ENCODE data around the gene ISG20.

Gene ISG20

GRCh38 chr15:88695101-88695500 lies 56.3 kb downstream of the ISG20 start:
- no peak for DNase-seq

DNA sequence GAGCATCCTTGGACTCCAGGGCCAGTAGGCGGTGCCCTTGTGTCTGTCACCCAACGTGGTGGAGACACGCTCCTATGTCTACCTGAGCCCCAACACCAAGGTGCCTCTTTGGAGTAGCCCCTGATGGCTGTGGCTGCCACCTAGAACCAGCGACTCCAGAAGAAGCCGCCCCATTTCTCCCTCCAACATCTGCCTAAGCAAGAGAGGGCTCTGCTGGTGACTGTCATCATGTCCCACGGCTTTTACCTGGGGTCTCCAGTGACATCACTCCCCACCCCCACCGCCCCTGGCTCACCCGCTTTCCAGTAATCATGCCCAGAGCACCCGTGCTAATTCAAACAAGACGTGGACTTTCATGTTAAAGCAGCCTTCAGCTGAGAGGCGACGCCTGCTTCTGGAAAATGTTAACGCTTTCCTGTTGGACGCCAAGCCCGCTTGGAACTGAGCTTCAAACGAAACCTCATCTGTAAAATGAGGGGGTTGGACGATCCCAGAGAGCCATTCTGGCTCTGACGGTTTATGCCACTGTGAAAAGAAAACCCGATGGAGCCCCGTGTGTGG lies 57.0 kb downstream of the ISG20 start:
- no peak for DNase-seq

DNA sequence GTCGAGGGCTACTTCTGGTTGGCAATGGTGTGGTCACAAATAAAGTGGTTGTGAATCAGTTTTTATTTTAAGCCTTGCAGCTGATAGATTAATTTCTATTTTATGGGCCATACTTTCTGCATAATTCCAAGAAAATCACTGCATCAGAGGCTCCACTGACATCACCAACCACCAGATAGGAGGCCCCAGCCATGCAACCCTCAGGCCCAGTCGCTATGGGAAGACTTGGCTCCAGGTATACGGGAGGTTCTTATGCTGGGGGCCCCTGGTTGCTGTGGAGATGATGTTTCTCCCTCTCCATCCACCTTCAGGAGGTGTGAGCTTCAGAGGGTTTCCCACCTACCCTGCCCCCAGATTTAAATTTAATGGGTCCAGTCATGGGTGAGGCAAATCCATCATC lies 57.4 kb downstream of the ISG20 start:
- DNase-seq, result no peak

DNA sequence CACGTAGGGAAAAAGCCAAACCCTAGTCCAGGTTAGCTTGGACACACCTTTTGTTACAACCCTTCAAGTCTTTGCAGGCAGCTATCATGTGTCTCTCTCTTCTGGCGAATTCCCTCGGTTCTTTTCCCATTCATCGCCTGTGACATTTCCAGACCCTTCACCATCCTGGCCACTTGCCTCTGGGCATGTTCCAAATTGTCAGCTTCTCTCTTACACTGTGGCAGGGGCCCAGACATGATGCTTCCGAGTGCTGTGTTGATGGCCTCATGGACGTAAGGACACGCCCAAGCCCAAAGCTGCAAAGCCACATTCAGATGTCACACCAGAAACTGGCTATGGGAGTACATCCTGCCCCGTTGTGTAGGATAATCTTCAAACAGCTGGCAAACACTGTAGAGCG lies 58.5 kb downstream of the ISG20 start:
- DNase-seq, result no peak

DNA sequence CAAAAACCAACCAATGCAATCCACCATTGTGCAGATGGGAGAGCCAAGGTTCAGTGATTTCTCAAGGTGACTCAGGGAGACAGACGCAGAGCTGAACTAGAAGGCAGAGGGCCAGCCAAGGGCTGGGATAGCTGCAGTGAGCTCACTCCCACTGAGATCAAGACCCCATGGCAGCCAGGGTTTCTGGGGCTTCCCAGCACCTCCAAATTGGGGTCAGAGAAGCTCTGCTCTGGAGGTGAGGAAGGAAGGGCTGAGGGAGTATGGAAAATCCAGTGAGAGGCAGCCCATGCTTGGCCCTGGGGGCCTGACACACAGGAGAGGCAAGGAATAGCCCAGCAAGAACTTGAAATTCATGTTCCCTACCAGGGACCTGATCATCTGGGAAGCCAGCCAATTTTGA lies 61.0 kb downstream of the ISG20 start:
- no peak for DNase-seq

GRCh38 chr15:88700716-88701115 lies 61.9 kb downstream of the ISG20 start:
- no peak for DNase-seq

DNA sequence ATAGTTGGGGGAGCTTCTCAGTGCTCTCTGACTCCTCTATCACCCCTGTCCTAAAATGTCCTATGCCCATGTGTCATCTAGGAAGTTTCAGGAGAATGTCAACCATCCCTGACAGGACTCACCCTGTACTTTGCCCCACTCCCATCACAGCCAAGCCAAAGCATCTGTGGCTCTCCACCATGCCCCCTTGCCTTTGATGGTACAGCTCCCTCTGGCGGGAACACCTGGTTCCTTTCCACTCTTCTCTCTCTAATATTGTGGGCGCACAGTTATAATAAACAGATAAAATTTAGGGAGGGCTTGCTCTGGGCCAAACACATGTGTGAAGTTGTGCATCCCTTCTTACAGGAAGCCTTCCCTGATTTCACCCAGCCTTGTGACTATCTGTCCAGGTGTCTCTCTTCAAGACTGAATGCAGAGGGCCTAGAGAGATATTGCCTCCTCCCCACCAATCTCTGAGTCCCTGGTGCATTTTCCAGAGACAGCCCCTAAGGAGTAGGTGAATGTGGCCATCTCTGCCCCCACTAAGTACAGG lies 62.8 kb downstream of the ISG20 start:
- no peak for DNase-seq

DNA sequence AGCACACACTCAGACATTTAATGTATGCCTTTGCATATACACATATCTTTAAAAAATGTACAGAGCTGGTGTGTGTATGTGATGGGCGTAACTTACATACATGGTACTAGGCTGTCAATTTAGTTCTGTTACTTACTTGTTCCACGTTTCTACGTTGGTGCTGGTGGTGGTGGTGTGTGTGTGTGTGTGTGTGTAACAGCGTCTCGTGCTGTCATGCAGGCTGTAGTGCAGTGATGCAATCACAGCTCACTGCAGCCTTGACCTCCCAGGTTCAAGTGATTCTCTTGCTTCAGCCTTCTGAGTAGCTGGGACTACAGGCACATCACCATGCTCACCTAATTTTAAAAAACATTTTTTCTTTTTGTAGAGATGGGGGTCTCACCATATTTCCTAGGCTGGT lies 64.2 kb downstream of the ISG20 start:
- DNase-seq, result no peak

DNA sequence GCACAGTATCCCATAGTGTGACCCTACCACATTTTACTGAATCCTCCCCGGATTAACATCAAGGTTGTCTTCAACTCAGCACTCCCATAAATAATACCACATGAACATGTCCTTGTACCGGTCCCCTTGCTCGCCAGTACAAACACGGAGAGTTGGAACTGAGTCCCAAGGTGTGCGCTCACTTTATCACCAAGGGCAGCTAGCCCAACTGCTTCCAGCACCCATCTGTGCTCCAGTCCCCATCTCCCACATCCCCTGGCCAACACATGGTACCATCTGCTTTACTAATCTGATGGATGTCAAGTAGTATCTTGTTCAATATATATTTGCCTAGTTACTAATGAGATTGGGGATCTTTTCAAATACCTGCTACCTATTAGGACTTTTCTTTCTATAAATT lies 64.7 kb downstream of the ISG20 start:
- DNase-seq, result no peak

GRCh38 chr15:88704791-88705768 lies 66.3 kb downstream of the ISG20 start:
- no peak for DNase-seq

- DNase-seq, result no peak
Observed at GRCh38 chr15:88705769-88706165, 67.0 kb downstream of the ISG20 start.

All from activated CD4-positive, CD25-positive, alpha-beta regulatory T cell (primary cell).